GM19099 (cell line): Measurements from ENCODE around the gene BTC.

Experiments
- POLR2A ChIP-seq: IDR thresholded peaks from 3 replicates; pipeline ENCODE4 v1.6.1; 2011; ENCODE audit warnings: low read depth; ENCODE audit not compliant: insufficient read length; ENCODE audit errors: extremely low read depth

Gene BTC

DNA sequence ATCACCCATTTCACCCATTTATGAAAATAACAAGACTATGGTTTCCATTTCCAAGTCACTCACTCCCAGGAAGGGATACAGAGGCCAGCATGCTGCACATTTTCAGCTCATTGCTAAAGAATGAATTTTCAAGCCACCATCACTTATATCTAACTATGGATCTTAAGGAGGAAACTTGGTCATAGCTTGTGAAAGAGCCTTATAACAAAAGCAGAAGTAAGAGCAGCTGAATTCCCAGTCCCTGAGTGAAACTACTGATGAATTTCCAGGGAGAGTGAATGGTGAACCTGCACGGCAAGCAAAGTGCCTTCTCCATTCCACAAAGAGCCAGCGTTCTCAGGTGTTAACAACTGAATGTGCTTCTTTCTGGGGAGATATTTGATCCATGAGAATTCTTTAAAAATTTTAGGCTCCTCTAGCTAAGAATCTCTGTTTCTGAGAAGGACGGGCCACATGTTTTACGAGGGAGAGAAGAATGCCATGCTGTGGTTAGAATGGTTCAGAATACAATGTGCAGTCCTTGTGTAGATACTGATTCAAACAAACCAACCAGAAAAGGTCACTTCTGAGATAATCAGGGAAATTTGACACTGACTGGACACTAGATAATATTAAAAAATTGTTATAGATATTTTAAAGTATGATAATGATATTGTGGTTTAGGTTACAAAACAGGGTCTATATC lies 24.0 kb downstream of the BTC start:
- no peak for TF ChIP-seq POLR2A

DNA sequence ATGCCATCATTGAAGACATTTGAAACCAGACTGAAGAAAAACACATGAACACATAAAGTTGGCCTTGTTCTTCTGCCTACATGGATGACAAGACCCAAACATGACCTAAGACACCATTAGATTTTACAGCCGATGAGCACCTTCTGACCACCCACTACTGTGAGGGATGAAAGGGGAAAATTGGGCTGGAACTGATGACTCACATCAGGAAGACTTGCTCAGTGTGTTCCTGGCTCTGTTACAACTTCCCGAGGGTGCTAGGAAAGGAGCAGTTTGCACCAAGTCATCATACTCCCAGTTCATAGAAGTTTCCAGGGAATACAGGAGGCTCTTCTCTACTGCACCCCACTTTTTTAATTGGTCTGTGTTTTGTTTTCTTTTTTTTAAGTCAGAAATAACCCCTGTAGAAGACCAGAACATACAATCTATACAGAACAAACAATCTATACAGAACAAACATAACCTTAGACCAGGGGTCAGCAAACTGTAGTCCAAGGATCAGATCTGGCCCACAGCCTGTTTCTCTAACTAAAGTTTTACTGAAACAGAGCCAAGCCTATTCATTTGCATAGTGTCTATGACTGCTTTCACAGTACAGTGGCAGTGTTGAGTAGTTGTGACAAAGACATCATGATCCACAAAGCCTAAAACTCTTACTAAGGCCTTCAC lies 25.3 kb downstream of the BTC start:
- no peak for TF ChIP-seq POLR2A

GRCh38 chr4:74764119-74764518 lies 30.2 kb downstream of the BTC start:
- TF ChIP-seq POLR2A, result no peak

GRCh38 chr4:74758551-74759145 lies 35.7 kb downstream of the BTC start:
- TF ChIP-seq POLR2A, result no peak

DNA sequence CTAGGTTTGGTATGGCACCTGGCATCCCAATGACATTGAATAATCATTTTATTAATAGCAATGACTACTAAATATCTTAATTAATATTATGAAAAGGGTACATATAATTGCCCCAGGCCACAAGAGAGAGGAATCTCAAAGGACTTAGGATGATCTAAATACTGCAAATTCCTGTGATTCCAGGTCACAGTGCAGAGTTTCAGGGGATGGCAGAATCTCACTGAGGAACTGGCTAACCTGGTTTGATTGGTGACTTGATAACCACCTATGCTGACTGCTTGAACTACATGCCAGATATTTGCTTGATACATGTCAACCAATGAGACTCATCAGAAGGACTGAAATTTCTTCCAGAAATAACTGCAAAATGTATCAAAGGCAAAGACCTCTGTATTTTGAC lies 37.2 kb downstream of the BTC start:
- TF ChIP-seq POLR2A, result no peak

GRCh38 chr4:74755486-74755885 lies 38.8 kb downstream of the BTC start:
- TF ChIP-seq POLR2A, result no peak

- no peak for TF ChIP-seq POLR2A
These were observed 40.1 kb downstream of the BTC start for GRCh38 chr4:74754218-74754617.

DNA sequence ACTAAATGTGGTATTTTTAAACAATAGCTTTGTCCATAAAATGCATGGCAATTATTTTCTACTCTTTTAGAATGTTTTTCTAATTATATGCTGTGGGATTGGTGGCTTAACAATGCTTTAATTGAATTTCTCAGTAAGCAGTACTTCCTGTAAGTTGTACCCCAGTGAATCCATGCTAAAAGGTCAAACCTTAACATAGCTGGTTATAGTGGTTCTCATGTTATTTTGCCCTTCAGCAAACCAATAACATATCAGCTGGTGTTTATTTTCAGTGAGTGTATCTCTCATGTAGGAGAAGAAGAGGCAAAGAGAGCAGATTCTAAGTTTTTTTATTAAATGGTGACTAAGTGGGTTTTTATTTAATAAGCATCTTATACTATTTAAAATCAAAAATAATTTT lies 41.5 kb downstream of the BTC start:
- no peak for TF ChIP-seq POLR2A

- TF ChIP-seq POLR2A, result no peak
These were observed 42.5 kb downstream of the BTC start for GRCh38 chr4:74751856-74752255.

GRCh38 chr4:74751247-74751646 lies 43.1 kb downstream of the BTC start:
- no peak for TF ChIP-seq POLR2A

DNA sequence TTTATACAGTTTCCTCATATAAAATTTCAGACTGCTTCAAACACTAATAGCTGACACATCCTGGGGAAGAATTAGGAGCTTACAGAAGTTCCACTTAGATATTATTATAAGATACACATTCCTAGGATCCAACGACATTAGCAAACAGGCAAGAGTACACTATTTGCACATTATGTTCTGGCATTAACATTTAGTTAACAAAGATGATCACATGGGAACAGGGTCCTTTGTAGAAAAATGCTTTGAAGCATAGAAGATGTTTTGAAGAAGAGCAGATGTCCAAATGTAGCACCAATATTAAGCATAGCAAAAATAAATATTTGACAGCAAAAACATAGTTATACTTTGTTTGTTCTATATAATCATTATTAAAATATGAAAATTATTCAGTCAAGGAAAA lies 52.1 kb downstream of the BTC start:
- no peak for TF ChIP-seq POLR2A

DNA sequence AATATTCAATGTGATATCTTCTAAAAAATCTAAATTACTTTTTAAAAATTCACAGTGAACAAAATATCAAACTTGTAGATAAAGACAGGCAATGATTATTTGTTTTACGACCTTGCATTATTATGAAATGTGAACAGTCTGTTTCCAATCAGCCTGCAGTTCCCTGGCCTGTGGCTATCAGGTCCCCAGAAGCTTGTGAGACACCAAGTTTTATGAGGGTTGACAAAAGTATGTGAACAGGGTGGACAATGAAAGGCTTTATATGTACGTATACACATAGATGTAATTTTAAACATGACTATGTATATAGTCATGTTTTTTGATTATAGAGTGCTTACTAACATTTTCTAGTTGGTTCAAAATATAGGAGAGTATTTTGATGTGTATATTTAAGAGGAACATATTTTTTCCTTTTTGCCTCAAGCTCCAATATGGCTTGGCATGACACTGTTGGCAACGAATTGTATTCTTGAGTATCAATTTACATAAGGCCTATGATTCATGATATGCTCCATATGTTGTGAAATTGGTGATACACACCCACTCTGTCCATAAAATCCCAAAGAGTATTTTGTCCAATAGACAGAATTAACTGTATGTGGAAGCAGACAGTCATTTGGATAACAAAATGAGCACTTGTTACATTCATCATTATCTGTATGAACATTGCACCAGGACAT lies 55.7 kb downstream of the BTC start:
- no peak for TF ChIP-seq POLR2A

GRCh38 chr4:74734995-74735394 lies 59.3 kb downstream of the BTC start:
- TF ChIP-seq POLR2A, result no peak

GRCh38 chr4:74733756-74734155 lies 60.6 kb downstream of the BTC start:
- no peak for TF ChIP-seq POLR2A

GRCh38 chr4:74724979-74725378 lies 69.3 kb downstream of the BTC start:
- no peak for TF ChIP-seq POLR2A

- no peak for TF ChIP-seq POLR2A
These were observed 77.9 kb downstream of the BTC start for GRCh38 chr4:74716436-74716765.
